Smooth muscle cell (in vitro differentiated cells): ENCODE measurements around the gene ERICH2. TPM values are rescaled to one million over a fixed set of nuclear protein-coding genes. Genes with fewer than 3 reads are reported as not detected.

ENCODE experiments used
- DNase-seq: peaks from one replicate; lab custom pipeline; 2025; ENCODE audit not compliant: unreplicated experiment; lab: John Stamatoyannopoulos, UW
- H2AFZ ChIP-seq: fragments of 200-600 bp; sonication (generic); 2 replicates; pipeline ENCODE4 v1.6.0; 2016; ENCODE audit warnings: antibody characterized with exemption, low read depth, mild to moderate bottlenecking
- H3F3A ChIP-seq: fragments of 200-600 bp; sonication (generic); 2 replicates; pipeline ENCODE4 v1.6.0; 2017; ENCODE audit warnings: antibody characterized with exemption, low read depth
- H3K27ac ChIP-seq: fragments of 200-600 bp; sonication (generic); 2 replicates; pipeline ENCODE4 v1.5.1; 2016; ENCODE audit warnings: low read depth, mild to moderate bottlenecking
- H3K27me3 ChIP-seq: fragments of 200-600 bp; sonication (generic); 2 replicates; pipeline ENCODE4 v1.6.1; 2016; ENCODE audit warnings: low read depth, mild to moderate bottlenecking
- H3K36me3 ChIP-seq: fragments of 200-600 bp; sonication (generic); 2 replicates; pipeline ENCODE4 v1.5.1; 2016; ENCODE audit warnings: low read depth
- H3K4me1 ChIP-seq: fragments of 200-600 bp; sonication (generic); 2 replicates; pipeline ENCODE4 v1.5.1; 2016; ENCODE audit warnings: low read depth
- H3K4me2 ChIP-seq: fragments of 200-600 bp; sonication (generic); 2 replicates; pipeline ENCODE4 v1.6.0; 2016; ENCODE audit warnings: mild to moderate bottlenecking
- H3K4me3 ChIP-seq: fragments of 200-600 bp; sonication (generic); 2 replicates; pipeline ENCODE4 v1.5.1; 2016; ENCODE audit warnings: mild to moderate bottlenecking
- H3K79me2 ChIP-seq: fragments of 200-600 bp; sonication (generic); 2 replicates; pipeline ENCODE4 v1.6.0; 2016; ENCODE audit warnings: low read depth, mild to moderate bottlenecking
- H3K9ac ChIP-seq: fragments of 200-600 bp; sonication (generic); 2 replicates; pipeline ENCODE4 v1.6.0; 2016; ENCODE audit warnings: low read depth
- H3K9me3 ChIP-seq: fragments of 200-600 bp; sonication (generic); replicated peaks from 2 replicates; pipeline ENCODE4 v1.5.1; 2016; ENCODE audit warnings: low read depth
- H4K20me1 ChIP-seq: fragments of 200-600 bp; sonication (generic); 2 replicates; pipeline ENCODE4 v1.6.0; 2016; ENCODE audit warnings: low read depth
- WGBS: methylation state at CpG from one replicate; pipeline ENCODE4 v1.1.7; 2016; ENCODE audit warnings: low lambda C conversion rate; 5-methylcytosine and 5-hydroxymethylcytosine counted together
- polyA plus RNA-seq: library from polyadenylated mRNA; unstranded; fragments of >200 nt; fragmentation: Nextera tagmentation; extraction: Ambion mirVana; gene quantifications from 2 replicates; pipeline ENCODE4 v1.2.1, GENCODE V29; 2016
- total RNA-seq: library from RNA; depleted of rRNA; stranded (reverse); fragments of >200 nt; gene quantifications from 2 replicates; pipeline ENCODE4 v1.2.3, GENCODE V29; 2014
- TF ChIP-seq, protein P1 (sequence below): fragments of 200-600 bp; sonication (generic); IDR thresholded peaks from 2 replicates; pipeline ENCODE4 v1.5.1; 2017; ENCODE audit warnings: borderline replicate concordance, mild to moderate bottlenecking, antibody characterized with exemption; ENCODE audit not compliant: insufficient read depth, poor library complexity, severe bottlenecking

ERICH2 gene
- total and polyA plus RNA-seq, 2 experiments from 2014 or later = 1.3 TPM; not detected in 1

DNA sequence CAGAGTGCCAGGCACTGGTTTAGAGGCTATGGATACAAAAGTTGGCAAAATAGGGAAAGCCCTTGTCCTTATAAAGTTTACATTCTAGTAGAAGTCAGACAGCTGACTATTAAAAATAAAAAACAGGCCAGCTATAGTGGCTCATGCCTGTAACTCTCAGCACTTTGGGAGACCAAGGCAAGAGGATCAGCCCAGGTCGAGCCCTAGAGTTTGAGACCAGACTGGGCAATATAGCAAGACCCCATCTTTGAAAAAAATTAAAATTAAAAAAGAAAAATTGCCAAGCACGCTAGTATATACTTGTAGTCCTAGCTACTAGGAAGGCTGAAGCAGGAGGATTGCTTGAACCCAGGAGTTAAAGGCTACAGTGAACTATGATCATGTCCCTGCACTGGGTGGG is 12.5 kb downstream of the ERICH2 start:
- Histone ChIP-seq H3K36me3 (no peaks in the 10 kb centered on the region), H3F3A (no peaks in the 10 kb centered on the region), H3K9ac (no peak overlapping the region), H2AFZ (no peak overlapping the region), H3K27ac (no peak overlapping the region), H3K4me2 (no peak overlapping the region), H3K4me1 (no peaks in the 10 kb centered on the region), H3K79me2 (no peaks in the 10 kb centered on the region), H3K27me3 (peaks cover 10% of the 10 kb centered on the region), H4K20me1 (no peaks in the 10 kb centered on the region), H3K4me3 (no peak overlapping the region), H3K9me3 (no peaks in the 10 kb centered on the region)
- WGBS = 93% methylated on average over 2 of the region's 2 CpGs
- TF ChIP-seq, protein P1, sequence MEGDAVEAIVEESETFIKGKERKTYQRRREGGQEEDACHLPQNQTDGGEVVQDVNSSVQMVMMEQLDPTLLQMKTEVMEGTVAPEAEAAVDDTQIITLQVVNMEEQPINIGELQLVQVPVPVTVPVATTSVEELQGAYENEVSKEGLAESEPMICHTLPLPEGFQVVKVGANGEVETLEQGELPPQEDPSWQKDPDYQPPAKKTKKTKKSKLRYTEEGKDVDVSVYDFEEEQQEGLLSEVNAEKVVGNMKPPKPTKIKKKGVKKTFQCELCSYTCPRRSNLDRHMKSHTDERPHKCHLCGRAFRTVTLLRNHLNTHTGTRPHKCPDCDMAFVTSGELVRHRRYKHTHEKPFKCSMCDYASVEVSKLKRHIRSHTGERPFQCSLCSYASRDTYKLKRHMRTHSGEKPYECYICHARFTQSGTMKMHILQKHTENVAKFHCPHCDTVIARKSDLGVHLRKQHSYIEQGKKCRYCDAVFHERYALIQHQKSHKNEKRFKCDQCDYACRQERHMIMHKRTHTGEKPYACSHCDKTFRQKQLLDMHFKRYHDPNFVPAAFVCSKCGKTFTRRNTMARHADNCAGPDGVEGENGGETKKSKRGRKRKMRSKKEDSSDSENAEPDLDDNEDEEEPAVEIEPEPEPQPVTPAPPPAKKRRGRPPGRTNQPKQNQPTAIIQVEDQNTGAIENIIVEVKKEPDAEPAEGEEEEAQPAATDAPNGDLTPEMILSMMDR = no peak
- no peak for DNase-seq

DNA sequence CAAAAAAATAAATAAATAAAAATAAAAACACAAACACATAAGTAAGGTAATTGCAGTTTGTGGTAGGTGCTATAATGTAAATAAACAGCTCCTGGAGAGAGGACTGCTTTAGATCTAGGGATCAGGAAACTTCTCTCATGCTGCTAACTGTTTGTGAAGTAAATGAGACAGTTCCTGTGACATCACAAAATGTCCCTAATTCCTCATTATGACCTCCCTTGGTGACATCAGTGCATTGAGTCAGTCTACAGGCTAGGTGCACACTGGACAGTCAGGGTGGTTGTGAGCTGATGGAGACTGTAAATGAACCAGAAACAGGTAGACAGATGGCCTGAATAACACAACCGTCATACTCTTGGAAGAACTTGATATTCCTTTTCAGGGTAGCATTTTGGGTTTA is 13.4 kb downstream of the ERICH2 start:
- TF ChIP-seq, protein P1 = no peak
- no peaks in the 10 kb centered on the region for H3K79me2 ChIP-seq
- no peak overlapping the region for H3K9ac ChIP-seq
- H4K20me1 ChIP-seq = no peaks in the 10 kb centered on the region
- H3K27ac ChIP-seq = no peak overlapping the region
- H3K4me2 ChIP-seq = no peak overlapping the region
- peaks cover 8% of the 10 kb centered on the region for H3K27me3 ChIP-seq
- no peaks in the 10 kb centered on the region for H3K4me1 ChIP-seq
- H3K9me3 ChIP-seq = no peaks in the 10 kb centered on the region
- H3K4me3 ChIP-seq = no peak overlapping the region
- no peaks in the 10 kb centered on the region for H3K36me3 ChIP-seq
- no peaks in the 10 kb centered on the region for H3F3A ChIP-seq
- no peak for DNase-seq
- WGBS = 95% methylated on average over 1 of the region's 1 CpG
- H2AFZ ChIP-seq = no peak overlapping the region

DNA sequence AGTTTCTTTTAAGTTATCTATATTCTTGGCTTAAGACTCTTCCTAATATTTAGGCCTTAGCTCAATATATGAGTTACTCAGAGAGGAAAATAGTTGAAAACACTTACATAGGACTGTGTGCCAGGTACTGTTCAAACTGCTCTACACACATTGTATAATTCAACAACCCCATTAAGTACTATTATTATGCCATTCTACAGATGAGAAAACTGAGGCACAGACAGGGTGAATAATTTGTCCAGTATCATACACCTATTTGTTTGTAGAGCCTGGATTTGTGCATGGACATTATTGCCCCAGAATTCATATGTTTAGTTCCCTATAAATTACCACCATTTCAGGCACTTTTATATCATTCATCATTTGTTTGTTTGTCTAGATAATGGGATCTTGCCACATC is 28.8 kb downstream of the ERICH2 start:
- Histone ChIP-seq H3K36me3 (no peaks in the 10 kb centered on the region), H3K79me2 (no peaks in the 10 kb centered on the region), H3K4me2 (no peak overlapping the region), H3K4me1 (no peaks in the 10 kb centered on the region), H3K9ac (no peak overlapping the region), H4K20me1 (no peaks in the 10 kb centered on the region), H3F3A (no peaks in the 10 kb centered on the region), H3K9me3 (no peaks in the 10 kb centered on the region), H3K27ac (no peak overlapping the region), H3K27me3 (peaks cover 8% of the 10 kb centered on the region), H3K4me3 (no peak overlapping the region), H2AFZ (no peak overlapping the region)
- no peak for DNase-seq
- TF ChIP-seq, protein P1 = no peak

DNA sequence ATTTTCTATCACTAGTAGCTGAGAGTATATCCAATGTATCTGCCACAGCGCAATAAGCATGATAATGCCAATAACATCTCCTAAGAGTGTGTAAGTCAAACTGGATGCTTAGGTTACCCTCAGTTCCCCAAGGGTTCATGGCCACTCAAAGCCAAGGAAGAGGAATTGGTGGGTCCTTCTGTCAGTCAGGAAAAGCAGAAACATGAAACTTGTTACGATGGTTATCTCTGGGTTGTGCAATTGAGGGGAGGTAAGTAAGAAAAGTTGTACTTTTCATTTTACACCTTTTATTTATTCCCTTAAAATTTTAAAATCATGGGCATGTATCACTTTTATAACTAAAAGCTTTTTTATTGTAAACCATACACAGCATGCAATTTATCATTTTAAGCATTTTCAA is 36.4 kb downstream of the ERICH2 start:
- Histone ChIP-seq H3K4me1 (no peaks in the 10 kb centered on the region), H3K36me3 (no peaks in the 10 kb centered on the region), H3K9ac (no peak overlapping the region), H3K27me3 (peaks cover 4% of the 10 kb centered on the region), H3K9me3 (no peaks in the 10 kb centered on the region), H3K4me3 (no peak overlapping the region), H3K79me2 (no peaks in the 10 kb centered on the region), H3K4me2 (no peak overlapping the region), H4K20me1 (no peaks in the 10 kb centered on the region), H2AFZ (no peak overlapping the region), H3K27ac (no peak overlapping the region), H3F3A (no peaks in the 10 kb centered on the region)
- WGBS = 96% methylated on average over 2 of the region's 2 CpGs
- no peak for DNase-seq
- TF ChIP-seq, protein P1 = no peak
